SU-DHL-6 (cell line): ENCODE data around the gene PHRF1.

Source experiments
- EZH2phosphoT487 ChIP-seq: fragments of 200-600 bp; sonication (generic), shearing (Covaris generic); conservative IDR thresholded peaks from 2 replicates; pipeline ENCODE4 v1.6.1; 2018; ENCODE audit warnings: mild to moderate bottlenecking, antibody characterized with exemption, low read length, moderate library complexity, mixed read lengths
- TF ChIP-seq, protein P1 (sequence below): fragments of 200-600 bp; sonication (generic); IDR thresholded peaks from one replicate; pipeline ENCODE4 v1.5.1; 2017; ENCODE audit warnings: antibody characterized with exemption, mild to moderate bottlenecking, low read length, moderate library complexity; ENCODE audit not compliant: insufficient read depth, poor library complexity, severe bottlenecking

DNA sequence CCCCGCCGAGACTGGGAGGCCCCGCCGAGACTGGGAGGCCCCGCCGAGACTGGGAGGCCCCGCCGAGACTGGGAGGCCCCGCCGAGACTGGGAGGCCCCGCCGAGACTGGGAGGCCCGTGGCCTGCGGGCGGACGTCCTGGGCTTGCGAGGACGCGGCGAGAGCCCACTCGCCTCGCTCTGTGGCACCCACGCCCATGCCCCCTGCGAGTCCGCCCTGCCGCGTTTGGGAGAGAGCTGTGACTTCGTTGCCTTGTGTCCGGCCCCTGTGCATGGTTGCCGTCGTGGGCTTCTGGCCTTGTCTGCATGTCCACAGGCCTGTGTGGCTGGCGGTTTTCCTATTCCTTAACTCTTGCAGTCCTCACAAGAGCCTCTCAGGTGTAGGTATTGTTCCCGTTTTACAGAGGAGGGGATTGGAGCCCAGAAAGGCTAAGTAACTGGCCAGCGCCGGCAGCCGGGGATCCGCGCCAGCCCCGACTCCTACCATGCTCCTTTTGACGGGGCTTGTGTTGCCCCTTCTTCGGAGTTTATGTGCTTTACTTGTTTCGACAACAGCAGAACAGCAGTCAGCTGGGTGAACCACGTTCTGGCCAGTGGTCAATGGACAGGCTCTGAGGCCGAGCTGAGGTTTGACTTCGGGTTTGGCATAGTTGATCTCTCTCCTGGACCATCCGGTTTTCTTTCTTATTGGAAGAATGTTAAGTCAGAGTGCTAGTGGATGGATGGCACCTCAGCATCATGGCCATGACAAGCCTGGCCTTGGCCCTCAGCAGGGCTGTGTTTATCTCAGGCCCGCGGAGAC, 741 bp downstream of the PHRF1 start:
- TF ChIP-seq, protein P1, sequence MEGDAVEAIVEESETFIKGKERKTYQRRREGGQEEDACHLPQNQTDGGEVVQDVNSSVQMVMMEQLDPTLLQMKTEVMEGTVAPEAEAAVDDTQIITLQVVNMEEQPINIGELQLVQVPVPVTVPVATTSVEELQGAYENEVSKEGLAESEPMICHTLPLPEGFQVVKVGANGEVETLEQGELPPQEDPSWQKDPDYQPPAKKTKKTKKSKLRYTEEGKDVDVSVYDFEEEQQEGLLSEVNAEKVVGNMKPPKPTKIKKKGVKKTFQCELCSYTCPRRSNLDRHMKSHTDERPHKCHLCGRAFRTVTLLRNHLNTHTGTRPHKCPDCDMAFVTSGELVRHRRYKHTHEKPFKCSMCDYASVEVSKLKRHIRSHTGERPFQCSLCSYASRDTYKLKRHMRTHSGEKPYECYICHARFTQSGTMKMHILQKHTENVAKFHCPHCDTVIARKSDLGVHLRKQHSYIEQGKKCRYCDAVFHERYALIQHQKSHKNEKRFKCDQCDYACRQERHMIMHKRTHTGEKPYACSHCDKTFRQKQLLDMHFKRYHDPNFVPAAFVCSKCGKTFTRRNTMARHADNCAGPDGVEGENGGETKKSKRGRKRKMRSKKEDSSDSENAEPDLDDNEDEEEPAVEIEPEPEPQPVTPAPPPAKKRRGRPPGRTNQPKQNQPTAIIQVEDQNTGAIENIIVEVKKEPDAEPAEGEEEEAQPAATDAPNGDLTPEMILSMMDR = no peak
- no peak for TF ChIP-seq EZH2phosphoT487
